RWPE2 (cell line): ENCODE results near the gene PLEKHA5.

Source experiments
- ATAC-seq: fragments of 200-7000 bp; cut with Tn5 transposase; 3 replicates; pipeline ENCODE4 v1.9.1; 2021; ENCODE audit warnings: low read depth
- DNase-seq: peaks from one replicate; pipeline ENCODE4 v3.0.0-alpha.2; 2020; ENCODE audit warnings: low spot score
- H3K27ac ChIP-seq: fragments of 450-650 bp; 2 replicates; pipeline ENCODE4 v1.5.1; 2017; ENCODE audit warnings: mild to moderate bottlenecking; ENCODE audit not compliant: poor library complexity, severe bottlenecking
- H3K27me3 ChIP-seq: fragments of 250-450 bp; sonication (Bioruptor Pico); 2 replicates; pipeline ENCODE4 v1.5.1; 2021; ENCODE audit warnings: mild to moderate bottlenecking, moderate library complexity; ENCODE audit not compliant: insufficient read depth, poor library complexity, severe bottlenecking
- H3K36me3 ChIP-seq: fragments of 250-450 bp; sonication (Bioruptor Pico); 2 replicates; pipeline ENCODE4 v1.5.1; 2020; ENCODE audit warnings: low read depth, mild to moderate bottlenecking, moderate library complexity
- H3K4me1 ChIP-seq: fragments of 250-450 bp; sonication (Bioruptor Pico); 2 replicates; pipeline ENCODE4 v1.5.1; 2021; ENCODE audit warnings: mild to moderate bottlenecking, moderate library complexity; ENCODE audit not compliant: insufficient read depth, poor library complexity, severe bottlenecking
- H3K4me3 ChIP-seq: fragments of 250-450 bp; sonication (Bioruptor Pico); 2 replicates; pipeline ENCODE4 v1.5.1; 2021; ENCODE audit warnings: mild to moderate bottlenecking, moderate library complexity; ENCODE audit not compliant: severe bottlenecking
- H3K9me3 ChIP-seq: fragments of 250-450 bp; sonication (Bioruptor Pico); 2 replicates; pipeline ENCODE4 v1.5.1; 2021; ENCODE audit warnings: mild to moderate bottlenecking, moderate library complexity; ENCODE audit not compliant: severe bottlenecking
- TF ChIP-seq, protein P1 (sequence below): fragments of 450-650 bp; IDR thresholded peaks from one replicate; pipeline ENCODE4 v1.5.1; 2017; ENCODE audit warnings: mild to moderate bottlenecking, moderate library complexity; ENCODE audit not compliant: poor library complexity, severe bottlenecking

The PLEKHA5 gene

DNA sequence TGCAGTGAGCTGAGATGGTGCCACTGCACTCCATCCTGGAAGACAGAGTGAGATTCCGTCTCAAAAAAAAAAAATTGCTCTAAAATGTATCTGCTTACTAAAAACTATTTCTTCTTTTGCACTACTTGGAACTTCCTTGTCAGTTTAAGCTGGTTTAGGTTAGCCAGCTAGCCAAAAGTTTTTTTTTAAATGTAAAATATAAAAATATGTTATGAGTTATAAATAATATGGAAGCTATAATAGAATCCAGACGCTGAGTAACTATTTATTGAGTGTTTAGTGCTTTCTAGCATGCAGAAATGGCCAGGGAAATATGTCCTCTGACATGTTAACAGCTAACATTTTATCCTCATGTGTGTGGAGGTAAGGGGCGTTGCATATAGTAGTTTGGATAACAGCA, 85.6 kb downstream of the PLEKHA5 start:
- TF ChIP-seq, protein P1, sequence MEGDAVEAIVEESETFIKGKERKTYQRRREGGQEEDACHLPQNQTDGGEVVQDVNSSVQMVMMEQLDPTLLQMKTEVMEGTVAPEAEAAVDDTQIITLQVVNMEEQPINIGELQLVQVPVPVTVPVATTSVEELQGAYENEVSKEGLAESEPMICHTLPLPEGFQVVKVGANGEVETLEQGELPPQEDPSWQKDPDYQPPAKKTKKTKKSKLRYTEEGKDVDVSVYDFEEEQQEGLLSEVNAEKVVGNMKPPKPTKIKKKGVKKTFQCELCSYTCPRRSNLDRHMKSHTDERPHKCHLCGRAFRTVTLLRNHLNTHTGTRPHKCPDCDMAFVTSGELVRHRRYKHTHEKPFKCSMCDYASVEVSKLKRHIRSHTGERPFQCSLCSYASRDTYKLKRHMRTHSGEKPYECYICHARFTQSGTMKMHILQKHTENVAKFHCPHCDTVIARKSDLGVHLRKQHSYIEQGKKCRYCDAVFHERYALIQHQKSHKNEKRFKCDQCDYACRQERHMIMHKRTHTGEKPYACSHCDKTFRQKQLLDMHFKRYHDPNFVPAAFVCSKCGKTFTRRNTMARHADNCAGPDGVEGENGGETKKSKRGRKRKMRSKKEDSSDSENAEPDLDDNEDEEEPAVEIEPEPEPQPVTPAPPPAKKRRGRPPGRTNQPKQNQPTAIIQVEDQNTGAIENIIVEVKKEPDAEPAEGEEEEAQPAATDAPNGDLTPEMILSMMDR: no peak
- Histone ChIP-seq H3K36me3 (no peaks in the 10 kb centered on the region), H3K9me3 (no peaks in the 10 kb centered on the region), H3K27me3 (no peaks in the 10 kb centered on the region), H3K4me1 (no peaks in the 10 kb centered on the region), H3K27ac (no peak overlapping the region), H3K4me3 (no peak overlapping the region)
- DNase-seq (no peak), ATAC-seq (no peak)

DNA sequence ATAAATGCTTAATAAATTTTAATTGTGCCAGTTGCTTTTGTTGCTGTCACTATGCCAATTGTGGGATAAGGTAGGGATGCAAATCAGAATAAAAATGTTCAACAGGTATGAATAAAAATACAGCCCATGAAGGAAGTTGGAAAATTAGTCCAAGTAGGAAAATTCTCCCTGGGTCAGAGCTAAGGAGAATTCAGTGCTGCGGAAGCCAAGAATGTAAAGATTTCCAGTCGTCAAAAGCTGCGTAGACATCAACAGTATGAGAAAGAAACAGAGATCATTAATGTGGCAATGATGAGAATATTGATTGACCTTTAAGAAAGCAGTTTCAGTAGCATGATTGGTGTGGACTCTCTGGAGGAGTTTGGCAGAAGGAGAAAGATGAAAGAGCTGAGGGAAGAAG, 87.9 kb downstream of the PLEKHA5 start:
- ATAC-seq: no peak
- no peaks in the 10 kb centered on the region for H3K27me3 ChIP-seq
- no peaks in the 10 kb centered on the region for H3K4me1 ChIP-seq
- no peak overlapping the region for H3K27ac ChIP-seq
- no peak overlapping the region for H3K4me3 ChIP-seq
- H3K9me3 ChIP-seq: no peaks in the 10 kb centered on the region
- DNase-seq: no peak
- TF ChIP-seq, protein P1: no peak
- no peaks in the 10 kb centered on the region for H3K36me3 ChIP-seq

DNA sequence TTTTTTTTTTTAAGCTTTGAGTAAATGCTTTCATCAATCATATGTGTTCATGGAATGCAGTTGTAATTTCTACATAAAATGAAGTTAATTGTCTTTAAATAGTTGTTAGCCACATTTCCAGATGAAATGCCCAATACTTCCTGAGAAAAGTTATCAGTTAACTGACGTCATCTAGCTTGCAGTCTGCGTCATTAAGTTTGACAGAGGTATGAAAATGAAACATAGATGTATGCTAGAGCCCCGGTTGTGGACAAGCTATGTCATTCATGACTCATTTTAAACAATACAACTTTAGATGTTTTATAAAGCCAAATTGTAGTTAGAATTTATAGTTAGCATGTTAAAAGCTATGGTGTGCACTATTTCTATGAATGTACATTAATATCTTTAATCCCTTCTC, 90.7 kb downstream of the PLEKHA5 start:
- no peaks in the 10 kb centered on the region for H3K4me1 ChIP-seq
- no peaks in the 10 kb centered on the region for H3K9me3 ChIP-seq
- no peak overlapping the region for H3K4me3 ChIP-seq
- H3K27me3 ChIP-seq: no peaks in the 10 kb centered on the region
- no peaks in the 10 kb centered on the region for H3K36me3 ChIP-seq
- no peak overlapping the region for H3K27ac ChIP-seq
- ATAC-seq (no peak), DNase-seq (no peak)
- TF ChIP-seq, protein P1: no peak

DNA sequence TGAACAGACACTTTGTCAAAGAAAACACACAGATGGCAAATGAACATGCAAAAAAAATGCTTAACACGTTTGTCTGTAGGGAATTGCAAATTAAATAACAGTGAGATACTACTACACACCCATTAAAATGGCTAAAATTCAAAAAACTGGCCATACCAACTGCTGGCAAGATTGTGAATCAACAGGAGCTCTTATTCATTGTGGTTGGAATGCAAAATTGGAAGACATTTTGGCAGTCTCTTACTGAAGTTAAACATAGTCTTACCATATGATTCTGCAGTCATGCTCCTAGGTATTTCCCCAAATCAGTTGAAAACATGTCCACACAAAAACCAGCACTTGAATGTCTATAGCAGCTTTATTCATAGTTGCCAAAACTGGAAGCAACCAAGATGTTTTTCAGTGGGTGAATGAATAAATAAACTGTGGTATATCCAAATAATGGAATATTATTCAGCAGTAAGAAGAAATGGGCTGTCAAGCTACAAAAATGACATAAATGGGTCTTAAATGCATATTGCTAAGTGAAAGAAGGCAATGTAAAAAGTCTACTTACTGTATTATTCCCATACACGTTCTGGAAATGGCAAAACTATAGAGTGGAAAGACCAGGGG, 91.4 kb downstream of the PLEKHA5 start:
- H3K27ac ChIP-seq: no peak overlapping the region
- ATAC-seq: no peak
- no peaks in the 10 kb centered on the region for H3K4me1 ChIP-seq
- no peaks in the 10 kb centered on the region for H3K9me3 ChIP-seq
- H3K4me3 ChIP-seq: no peak overlapping the region
- no peaks in the 10 kb centered on the region for H3K36me3 ChIP-seq
- TF ChIP-seq, protein P1: no peak
- H3K27me3 ChIP-seq: no peaks in the 10 kb centered on the region
- no peak for DNase-seq

DNA sequence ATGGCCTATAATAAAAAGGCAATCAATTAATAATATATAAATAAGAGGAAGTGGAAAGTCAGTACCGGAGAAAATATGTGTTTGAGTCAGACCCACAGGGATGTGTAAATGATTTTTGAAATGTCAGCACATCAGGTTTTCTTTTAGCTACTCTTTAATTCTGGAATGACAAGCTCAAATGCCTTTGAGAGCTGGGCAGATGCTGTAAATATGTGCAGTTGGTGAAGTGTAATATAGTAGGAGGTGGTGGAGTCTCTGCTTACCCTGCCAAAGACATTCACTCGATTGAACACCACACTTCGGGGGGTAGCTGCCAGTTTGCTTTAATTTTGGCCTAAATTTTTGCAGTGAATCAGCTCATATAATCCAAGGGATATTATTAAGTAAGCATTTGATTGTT, 93.0 kb downstream of the PLEKHA5 start:
- no peaks in the 10 kb centered on the region for H3K36me3 ChIP-seq
- DNase-seq: no peak
- ATAC-seq: no peak
- H3K27me3 ChIP-seq: no peaks in the 10 kb centered on the region
- no peaks in the 10 kb centered on the region for H3K4me1 ChIP-seq
- no peak overlapping the region for H3K4me3 ChIP-seq
- TF ChIP-seq, protein P1: no peak
- no peak overlapping the region for H3K27ac ChIP-seq
- H3K9me3 ChIP-seq: no peaks in the 10 kb centered on the region
